C4-2B (cell line): ENCODE measurements around the gene RFT1.

Source experiments
- CTCF ChIP-seq: fragments of 450-650 bp; conservative IDR thresholded peaks from 2 replicates; pipeline ENCODE4 v1.5.1; 2017; ENCODE audit warnings: mild to moderate bottlenecking
- ZFX ChIP-seq: fragments of 450-650 bp; IDR thresholded peaks from 2 replicates; pipeline ENCODE4 v1.6.1; 2017

- no peak for TF ChIP-seq CTCF
- no peak for TF ChIP-seq ZFX
These were observed 16.8 kb downstream of the RFT1 start for GRCh38 chr3:53113293-53114010.
